ENCODE measurements around the gene SLC10A7. TPM values are rescaled to one million over a fixed set of nuclear protein-coding genes. Genes with fewer than 3 reads are reported as not detected.
A peak's percentile ranks its signal among the peaks of the same experiment; 100 is the strongest.

SLC10A7 gene
- polyA plus RNA-seq, 1 donor (not counting 4 experiments of a cell fraction or from before 2014, with no cell fraction given), result 12.7 TPM

DNA sequence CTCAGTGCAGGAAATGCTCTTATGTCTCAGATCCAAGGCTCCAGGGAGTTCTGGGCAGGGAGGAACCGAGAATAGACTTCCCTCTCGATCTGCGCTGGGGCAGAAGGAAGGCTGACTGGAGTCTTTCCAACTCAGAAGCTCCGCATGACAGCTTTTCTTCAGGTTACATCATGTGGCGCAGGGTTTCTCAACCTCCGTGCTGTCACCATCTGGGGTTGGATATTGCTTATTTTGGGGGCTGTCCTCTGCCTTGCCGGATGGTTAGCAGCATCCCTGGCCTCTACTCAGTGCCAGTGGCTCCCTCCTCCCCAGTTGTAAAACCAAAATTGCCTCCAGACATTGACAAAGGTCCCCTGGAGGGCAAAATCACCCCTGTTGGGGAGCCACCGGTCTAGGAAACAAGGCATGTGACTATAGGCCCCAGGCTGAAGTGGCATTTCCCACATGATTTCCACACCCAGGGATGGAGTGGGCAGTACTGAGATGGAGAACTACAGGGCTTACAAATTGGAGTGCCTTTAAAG, 286.0 kb downstream of the SLC10A7 start:
- FAIRE-seq, result no peak
- no peaks in the 10 kb centered on the region for H3K79me2 ChIP-seq (ENCODE audit: control insufficient read depth, insufficient read depth, low read length)
- no peaks in the 10 kb centered on the region for H3K36me3 ChIP-seq (ENCODE audit: control insufficient read depth in 2 of 2, extremely low read depth in 1 of 2, insufficient read depth in 2 of 2, low read length in 2 of 2)
- H4K20me1 ChIP-seq (ENCODE audit: control insufficient read depth, extremely low read depth, insufficient read depth, low read length), result no peaks in the 10 kb centered on the region
- no peak for TF ChIP-seq EZH2 (IDR thresholded peaks at IDR 0.05; ENCODE audit: low read length)
- TF ChIP-seq, protein P1, sequence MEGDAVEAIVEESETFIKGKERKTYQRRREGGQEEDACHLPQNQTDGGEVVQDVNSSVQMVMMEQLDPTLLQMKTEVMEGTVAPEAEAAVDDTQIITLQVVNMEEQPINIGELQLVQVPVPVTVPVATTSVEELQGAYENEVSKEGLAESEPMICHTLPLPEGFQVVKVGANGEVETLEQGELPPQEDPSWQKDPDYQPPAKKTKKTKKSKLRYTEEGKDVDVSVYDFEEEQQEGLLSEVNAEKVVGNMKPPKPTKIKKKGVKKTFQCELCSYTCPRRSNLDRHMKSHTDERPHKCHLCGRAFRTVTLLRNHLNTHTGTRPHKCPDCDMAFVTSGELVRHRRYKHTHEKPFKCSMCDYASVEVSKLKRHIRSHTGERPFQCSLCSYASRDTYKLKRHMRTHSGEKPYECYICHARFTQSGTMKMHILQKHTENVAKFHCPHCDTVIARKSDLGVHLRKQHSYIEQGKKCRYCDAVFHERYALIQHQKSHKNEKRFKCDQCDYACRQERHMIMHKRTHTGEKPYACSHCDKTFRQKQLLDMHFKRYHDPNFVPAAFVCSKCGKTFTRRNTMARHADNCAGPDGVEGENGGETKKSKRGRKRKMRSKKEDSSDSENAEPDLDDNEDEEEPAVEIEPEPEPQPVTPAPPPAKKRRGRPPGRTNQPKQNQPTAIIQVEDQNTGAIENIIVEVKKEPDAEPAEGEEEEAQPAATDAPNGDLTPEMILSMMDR (optimal IDR thresholded peaks at IDR 0.05 in 1 of 3, IDR thresholded peaks at IDR 0.05 in 1 of 3, conservative IDR thresholded peaks at IDR 0.05 in 1 of 3; ENCODE audit: extremely low read depth in 1 of 3, insufficient read depth in 2 of 3, low read length in 3 of 3), result no peak
- H3K4me1 ChIP-seq (ENCODE audit: control insufficient read depth, extremely low read depth, insufficient read depth, low read length), result no peaks in the 10 kb centered on the region
- no peak overlapping the region for H3K4me3 ChIP-seq (ENCODE audit: control insufficient read depth in 2 of 3, extremely low read depth in 1 of 3, insufficient read depth in 2 of 3, low read depth in 1 of 3, low read length in 3 of 3)
- H3K9me1 ChIP-seq (ENCODE audit: control insufficient read depth, extremely low read depth, insufficient read depth, low read length), result no peaks in the 10 kb centered on the region
- no peak for DNase-seq (ENCODE audit: low read depth, low spot score)
- dilution Hi-C loops (cut with MboI; ENCODE audit: extremely low pct_ligation_motif_present, low sequenced_read_pairs), result no loop called here
- H3K27ac ChIP-seq (ENCODE audit: control insufficient read depth, insufficient read depth, low read length), result no peak overlapping the region
- H3K27me3 ChIP-seq (ENCODE audit: control insufficient read depth, extremely low read depth, insufficient read depth, low read length), result no peaks in the 10 kb centered on the region
- H3K9me3 ChIP-seq (ENCODE audit: control insufficient read depth, low read depth, low read length), result no peaks in the 10 kb centered on the region
- no peak overlapping the region for H3K9ac ChIP-seq (ENCODE audit: control insufficient read depth, extremely low read depth, insufficient read depth, low read length)
- H3K4me2 ChIP-seq (ENCODE audit: control insufficient read depth, extremely low read depth, insufficient read depth, low read depth, low read length), result no peak overlapping the region
- H2AFZ ChIP-seq (ENCODE audit: control insufficient read depth, low read length), result no peak overlapping the region

DNA sequence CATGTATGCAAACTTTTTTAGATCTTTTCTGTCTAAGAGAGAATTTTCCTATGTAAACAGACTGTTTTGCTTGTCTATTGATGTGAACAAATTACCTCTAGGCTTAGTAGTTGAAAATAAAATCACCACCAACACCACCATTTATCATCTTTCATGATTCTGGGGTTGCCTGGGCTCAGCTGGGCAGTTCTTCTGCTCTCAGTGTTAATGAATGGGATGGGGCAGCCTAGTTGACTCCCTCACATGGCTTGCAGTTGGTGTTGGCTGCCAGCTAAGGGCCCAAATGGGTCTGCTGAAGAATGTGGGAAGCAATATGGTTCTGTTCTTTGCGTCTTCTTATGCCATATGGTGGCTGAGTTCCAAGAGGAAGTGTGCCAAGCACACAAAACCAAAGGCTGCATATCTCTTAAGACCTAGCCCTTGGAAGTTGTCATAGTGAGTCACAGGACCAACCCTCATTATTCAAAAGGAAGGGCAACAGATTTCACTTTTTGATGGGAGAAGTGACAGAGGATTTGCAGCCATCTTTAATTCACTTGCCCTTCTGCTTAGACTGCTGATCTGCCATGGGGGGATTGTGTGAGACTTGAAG, 289.5 kb downstream of the SLC10A7 start:
- Histone ChIP-seq H3K9me1 (ENCODE audit: control insufficient read depth, extremely low read depth, insufficient read depth, low read length) (no peaks in the 10 kb centered on the region), H3K4me2 (ENCODE audit: control insufficient read depth, extremely low read depth, insufficient read depth, low read depth, low read length) (no peak overlapping the region), H3K79me2 (ENCODE audit: control insufficient read depth, insufficient read depth, low read length) (no peaks in the 10 kb centered on the region), H3K4me3 (ENCODE audit: control insufficient read depth in 2 of 3, extremely low read depth in 1 of 3, insufficient read depth in 2 of 3, low read depth in 1 of 3, low read length in 3 of 3) (no peak overlapping the region), H3K36me3 (ENCODE audit: control insufficient read depth in 2 of 2, extremely low read depth in 1 of 2, insufficient read depth in 2 of 2, low read length in 2 of 2) (no peaks in the 10 kb centered on the region), H3K27ac (ENCODE audit: control insufficient read depth, insufficient read depth, low read length) (no peak overlapping the region), H2AFZ (ENCODE audit: control insufficient read depth, low read length) (no peak overlapping the region), H3K4me1 (ENCODE audit: control insufficient read depth, extremely low read depth, insufficient read depth, low read length) (no peaks in the 10 kb centered on the region), H3K9ac (ENCODE audit: control insufficient read depth, extremely low read depth, insufficient read depth, low read length) (no peak overlapping the region), H3K9me3 (ENCODE audit: control insufficient read depth, low read depth, low read length) (no peaks in the 10 kb centered on the region), H4K20me1 (ENCODE audit: control insufficient read depth, extremely low read depth, insufficient read depth, low read length) (no peaks in the 10 kb centered on the region), H3K27me3 (ENCODE audit: control insufficient read depth, extremely low read depth, insufficient read depth, low read length) (no peaks in the 10 kb centered on the region)
- dilution Hi-C loops (cut with MboI; ENCODE audit: extremely low pct_ligation_motif_present, low sequenced_read_pairs), result no loop called here
- DNase-seq (ENCODE audit: low read depth, low spot score), result no peak
- peak; percentile 75 for FAIRE-seq
- TF ChIP-seq, protein P1 (optimal IDR thresholded peaks at IDR 0.05 in 1 of 3, IDR thresholded peaks at IDR 0.05 in 1 of 3, conservative IDR thresholded peaks at IDR 0.05 in 1 of 3; ENCODE audit: extremely low read depth in 1 of 3, insufficient read depth in 2 of 3, low read length in 3 of 3), result no peak
- TF ChIP-seq EZH2 (IDR thresholded peaks at IDR 0.05; ENCODE audit: low read length), result no peak

Measured in keratinocyte (primary cell).